ENCODE data around the gene ADAMTS17. TPM values are rescaled to one million over a fixed set of nuclear protein-coding genes. Genes with fewer than 3 reads are reported as not detected.

Gene ADAMTS17, protein sequence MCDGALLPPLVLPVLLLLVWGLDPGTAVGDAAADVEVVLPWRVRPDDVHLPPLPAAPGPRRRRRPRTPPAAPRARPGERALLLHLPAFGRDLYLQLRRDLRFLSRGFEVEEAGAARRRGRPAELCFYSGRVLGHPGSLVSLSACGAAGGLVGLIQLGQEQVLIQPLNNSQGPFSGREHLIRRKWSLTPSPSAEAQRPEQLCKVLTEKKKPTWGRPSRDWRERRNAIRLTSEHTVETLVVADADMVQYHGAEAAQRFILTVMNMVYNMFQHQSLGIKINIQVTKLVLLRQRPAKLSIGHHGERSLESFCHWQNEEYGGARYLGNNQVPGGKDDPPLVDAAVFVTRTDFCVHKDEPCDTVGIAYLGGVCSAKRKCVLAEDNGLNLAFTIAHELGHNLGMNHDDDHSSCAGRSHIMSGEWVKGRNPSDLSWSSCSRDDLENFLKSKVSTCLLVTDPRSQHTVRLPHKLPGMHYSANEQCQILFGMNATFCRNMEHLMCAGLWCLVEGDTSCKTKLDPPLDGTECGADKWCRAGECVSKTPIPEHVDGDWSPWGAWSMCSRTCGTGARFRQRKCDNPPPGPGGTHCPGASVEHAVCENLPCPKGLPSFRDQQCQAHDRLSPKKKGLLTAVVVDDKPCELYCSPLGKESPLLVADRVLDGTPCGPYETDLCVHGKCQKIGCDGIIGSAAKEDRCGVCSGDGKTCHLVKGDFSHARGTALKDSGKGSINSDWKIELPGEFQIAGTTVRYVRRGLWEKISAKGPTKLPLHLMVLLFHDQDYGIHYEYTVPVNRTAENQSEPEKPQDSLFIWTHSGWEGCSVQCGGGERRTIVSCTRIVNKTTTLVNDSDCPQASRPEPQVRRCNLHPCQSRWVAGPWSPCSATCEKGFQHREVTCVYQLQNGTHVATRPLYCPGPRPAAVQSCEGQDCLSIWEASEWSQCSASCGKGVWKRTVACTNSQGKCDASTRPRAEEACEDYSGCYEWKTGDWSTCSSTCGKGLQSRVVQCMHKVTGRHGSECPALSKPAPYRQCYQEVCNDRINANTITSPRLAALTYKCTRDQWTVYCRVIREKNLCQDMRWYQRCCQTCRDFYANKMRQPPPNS
- polyA plus RNA-seq, result 2.1 TPM in 1 of 2 replicates, not detected in the other

DNA sequence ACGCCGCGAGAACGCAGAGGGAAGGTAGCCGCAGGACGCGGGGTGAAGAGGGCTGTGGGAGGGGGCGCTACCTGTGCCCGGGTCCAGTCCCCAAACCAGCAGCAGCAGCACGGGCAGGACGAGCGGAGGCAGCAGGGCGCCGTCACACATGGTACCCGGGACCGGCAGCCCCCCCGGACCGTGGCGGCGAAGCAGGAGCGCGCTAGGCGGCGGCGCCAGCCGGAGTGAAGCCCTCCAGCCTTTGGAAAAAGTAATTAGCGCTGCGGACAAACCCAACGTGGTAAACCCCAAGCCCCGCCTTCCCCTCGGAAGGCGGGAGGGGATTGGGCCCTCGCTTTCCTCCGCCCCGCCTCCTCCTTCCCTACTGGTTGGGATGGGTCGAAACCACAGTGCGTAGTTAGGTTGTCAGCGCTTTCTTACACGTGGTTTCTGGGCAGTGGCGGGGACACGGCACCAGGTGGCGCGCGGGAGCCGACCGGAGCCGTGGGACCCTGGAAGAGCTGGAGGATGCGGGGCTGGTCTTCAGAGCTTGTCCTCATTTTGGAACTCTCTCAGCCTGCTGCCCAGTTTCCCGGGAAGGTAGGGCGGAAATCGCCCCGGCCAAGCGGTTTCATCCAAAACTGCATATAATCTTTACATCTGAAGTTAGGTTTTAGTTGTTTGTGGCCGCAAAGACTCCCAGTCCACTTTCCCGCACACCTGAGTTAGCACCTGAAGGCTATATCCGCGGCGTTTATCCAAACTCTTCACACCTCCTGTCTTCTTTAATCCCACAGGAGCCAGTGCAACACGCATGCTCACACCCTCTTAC is at the start of gene ADAMTS17:
TSS of gene ADAMTS17 (minus strand) at position 226 of the 811 bp plus-strand sequence. CDS start at position 150, 76 bp downstream.

Other genes with a start within 250 kb of the ADAMTS17 start
- gene CERS3, start 187.0 kb upstream of the ADAMTS17 start, polyA plus RNA-seq, result 0.58 TPM in 1 of 2 replicates, not detected in the other

Measured in Purkinje cell (primary cell).